Body of pancreas (tissue), 4 donors: ENCODE measurements around the gene ELP4. TPM values are rescaled to one million over a fixed set of nuclear protein-coding genes. Genes with fewer than 3 reads are reported as not detected.

ENCODE experiments used
- ATAC-seq: fragments of 150-250 bp; one replicate; pipeline ENCODE4 v1.9.1; 2016
- DNase-seq, 4 donors: peaks; one replicate each; pipeline ENCODE4 v3.0.0-alpha.2; 2019
- H3K27ac ChIP-seq, 4 donors: fragments of 200-600 bp; sonication (generic); 1 replicate in 3 of 4; 2 replicates in 1 of 4; pipeline versions ENCODE4 v1.5.1 to v1.6.1; 2016 to 2019; ENCODE audit warnings: mild to moderate bottlenecking in 1 of 4, mixed read lengths in 1 of 4, moderate library complexity in 1 of 4
- H3K27me3 ChIP-seq, 2 donors: fragments of 200-600 bp; sonication (generic); one replicate each; pipeline ENCODE4 v1.6.0; 2016; ENCODE audit warnings: mild to moderate bottlenecking in 1 of 2
- H3K36me3 ChIP-seq, 2 donors: fragments of 200-600 bp; sonication (generic); replicated peaks in 1 of 2; 2 replicates each; pipeline ENCODE4 v1.5.1; 2016; ENCODE audit warnings: low read depth in 2 of 2; ENCODE audit not compliant: insufficient read depth in 1 of 2
- H3K4me1 ChIP-seq: fragments of 200-600 bp; sonication (generic); one replicate; pipeline ENCODE4 v1.6.0; 2016
- H3K4me3 ChIP-seq, 2 donors: fragments of 200-600 bp; sonication (generic); 1 replicate in 1 of 2; 2 replicates in 1 of 2; pipeline ENCODE4 v1.5.1; 2016 to 2019
- H3K9me3 ChIP-seq, 3 donors: fragments of 200-600 bp; sonication (generic); 1 replicate in 2 of 3; 2 replicates in 1 of 3; pipeline ENCODE4 v1.5.1; 2016
- POLR2A ChIP-seq, 3 donors: fragments of 450-650 bp; IDR thresholded peaks; one replicate each; pipeline ENCODE4 v1.6.1; 2016; ENCODE audit warnings: antibody characterized with exemption in 3 of 3, mild to moderate bottlenecking in 2 of 3
- WGBS, 2 donors: methylation state at CpG; one replicate each; pipeline ENCODE4 v1.1.5; 2017; 5-methylcytosine and 5-hydroxymethylcytosine counted together
- intact Hi-C: fragments of 100-400 bp; cut with DNase I; formaldehyde crosslinking; loops from one replicate; pipeline ENCODE4 v1.15.1; 2023
- total RNA-seq, 2 donors: library from RNA; depleted of rRNA; stranded (reverse); fragments of >200 nt; gene quantifications; one replicate each; pipeline ENCODE4 v1.1.0, GENCODE V29; 2016
- TF ChIP-seq, protein P1 (sequence below), 7 experiments: fragments of 450-650 bp in 4 of 7; fragments of 200-600 bp in 3 of 7; sonication (generic) in 3 of 7; IDR thresholded peaks; one replicate each; pipeline ENCODE4 v1.5.1; 2016 to 2019; ENCODE audit warnings: antibody characterized with exemption in 7 of 7

The ELP4 gene
- total RNA-seq, 2 donors from 2014 or later = 20.2 to 33.3 TPM

GRCh38 chr11:31797190-31798056 lies 287.9 kb downstream of the ELP4 start:
- no peak overlapping the region for H3K4me3 ChIP-seq
- ATAC-seq = no peak
- intact Hi-C loops = no loop called here
- DNase-seq = no peak
- H3K4me1 ChIP-seq = peaks cover 19% of the 10 kb centered on the region
- no peak overlapping the region for H3K27ac ChIP-seq
- no peaks in the 10 kb centered on the region for H3K36me3 ChIP-seq
- peaks cover 0 to 28% of the 10 kb centered on the region in 2 donors for H3K27me3 ChIP-seq
- no peak for TF ChIP-seq POLR2A (IDR thresholded peaks at IDR 0.05)
- TF ChIP-seq, protein P1, sequence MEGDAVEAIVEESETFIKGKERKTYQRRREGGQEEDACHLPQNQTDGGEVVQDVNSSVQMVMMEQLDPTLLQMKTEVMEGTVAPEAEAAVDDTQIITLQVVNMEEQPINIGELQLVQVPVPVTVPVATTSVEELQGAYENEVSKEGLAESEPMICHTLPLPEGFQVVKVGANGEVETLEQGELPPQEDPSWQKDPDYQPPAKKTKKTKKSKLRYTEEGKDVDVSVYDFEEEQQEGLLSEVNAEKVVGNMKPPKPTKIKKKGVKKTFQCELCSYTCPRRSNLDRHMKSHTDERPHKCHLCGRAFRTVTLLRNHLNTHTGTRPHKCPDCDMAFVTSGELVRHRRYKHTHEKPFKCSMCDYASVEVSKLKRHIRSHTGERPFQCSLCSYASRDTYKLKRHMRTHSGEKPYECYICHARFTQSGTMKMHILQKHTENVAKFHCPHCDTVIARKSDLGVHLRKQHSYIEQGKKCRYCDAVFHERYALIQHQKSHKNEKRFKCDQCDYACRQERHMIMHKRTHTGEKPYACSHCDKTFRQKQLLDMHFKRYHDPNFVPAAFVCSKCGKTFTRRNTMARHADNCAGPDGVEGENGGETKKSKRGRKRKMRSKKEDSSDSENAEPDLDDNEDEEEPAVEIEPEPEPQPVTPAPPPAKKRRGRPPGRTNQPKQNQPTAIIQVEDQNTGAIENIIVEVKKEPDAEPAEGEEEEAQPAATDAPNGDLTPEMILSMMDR (IDR thresholded peaks at IDR 0.05) = no peak
- H3K9me3 ChIP-seq = no peaks in the 10 kb centered on the region
- whole genome bisulfite sequencing, 2 donors = 14 to 20% methylated on average over 31 of the region's 31 CpGs

- ATAC-seq (no peak), DNase-seq (no peak)
- no peak overlapping the region for H3K27ac ChIP-seq
- peaks cover 19% of the 10 kb centered on the region for H3K4me1 ChIP-seq
- 9 to 16% methylated on average over 21 of the region's 21 CpGs for WGBS, 2 donors
- no peak overlapping the region for H3K4me3 ChIP-seq
- no peaks in the 10 kb centered on the region for H3K36me3 ChIP-seq
- peaks cover 0 to 35% of the 10 kb centered on the region in 2 donors for H3K27me3 ChIP-seq
- TF ChIP-seq POLR2A (IDR thresholded peaks at IDR 0.05) = no peak
- TF ChIP-seq, protein P1 (IDR thresholded peaks at IDR 0.05) = no peak
- no peaks in the 10 kb centered on the region for H3K9me3 ChIP-seq
- intact Hi-C loops = no loop called here
Measured at GRCh38 chr11:31798057-31798553, 288.5 kb downstream of the ELP4 start.

- no peak overlapping the region for H3K27ac ChIP-seq
- TF ChIP-seq POLR2A (IDR thresholded peaks at IDR 0.05) = no peak
- TF ChIP-seq, protein P1 (IDR thresholded peaks at IDR 0.05) = peak in 3 of 7 experiments; percentile 4 to 14 (median 6)
- peaks cover 0 to 38% of the 10 kb centered on the region in 2 donors for H3K27me3 ChIP-seq
- 4 to 19% methylated on average over 25 to 60 of the region's 60 CpGs for WGBS, 2 donors
- peaks cover 19% of the 10 kb centered on the region for H3K4me1 ChIP-seq
- H3K4me3 ChIP-seq = no peak overlapping the region
- intact Hi-C loops = no loop called here
- peak; percentile 38 for ATAC-seq
- no peaks in the 10 kb centered on the region for H3K9me3 ChIP-seq
- DNase-seq = no peak
- H3K36me3 ChIP-seq = no peaks in the 10 kb centered on the region
Measured at GRCh38 chr11:31798554-31799434, 289.2 kb downstream of the ELP4 start.

DNA sequence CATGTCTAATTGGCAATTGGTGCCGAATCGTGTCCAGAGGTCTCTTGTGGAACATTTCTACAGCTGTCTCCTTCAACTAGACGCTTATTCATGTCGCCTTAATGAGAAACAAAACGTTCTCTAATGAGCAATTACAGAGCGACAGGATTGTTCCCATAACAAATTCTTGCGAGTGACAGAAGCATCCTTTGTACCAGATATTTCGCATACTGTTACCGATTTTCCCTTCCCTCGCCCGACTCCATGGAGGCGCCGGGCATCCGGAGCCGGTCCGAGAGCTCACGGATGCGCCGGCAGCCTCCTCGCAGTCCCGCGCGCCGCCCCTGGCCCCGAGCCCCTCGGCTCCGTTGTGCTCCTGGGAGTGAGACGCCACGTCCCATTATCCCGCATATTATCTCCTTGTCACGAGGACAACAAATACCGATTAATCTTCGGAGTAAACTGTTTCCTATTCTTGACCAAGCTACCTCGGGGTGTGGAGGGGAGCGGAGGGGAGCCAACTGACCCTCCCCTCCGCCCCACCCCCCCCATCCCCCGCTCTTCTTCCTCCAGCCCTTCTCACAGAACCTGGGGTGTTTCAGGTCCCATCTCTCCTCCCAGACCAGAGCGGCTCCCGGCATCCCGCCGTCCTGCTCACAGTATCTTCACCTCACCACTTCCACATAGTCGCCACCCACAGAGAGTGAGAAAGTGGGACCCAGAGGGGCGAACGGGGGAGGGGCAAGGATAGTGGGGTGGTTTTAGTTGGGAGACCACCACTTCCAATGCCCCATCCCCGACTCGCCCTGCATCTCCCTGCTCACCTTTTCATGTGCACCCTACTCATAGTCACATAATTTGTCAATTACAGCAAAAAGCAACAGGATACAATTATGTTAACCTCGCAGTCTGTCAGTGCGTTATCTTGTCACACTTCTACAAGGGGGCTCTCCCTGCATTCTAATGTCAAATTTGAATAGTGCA lies 290.1 kb downstream of the ELP4 start:
- Histone ChIP-seq H3K4me3 (no peak overlapping the region), H3K36me3 (no peaks in the 10 kb centered on the region), H3K27me3 (peaks cover 0 to 46% of the 10 kb centered on the region in 2 donors), H3K4me1 (peaks cover 27% of the 10 kb centered on the region), H3K27ac (no peak overlapping the region), H3K9me3 (no peaks in the 10 kb centered on the region)
- DNase-seq = no peak
- TF ChIP-seq, protein P1 (IDR thresholded peaks at IDR 0.05) = no peak
- no peak for TF ChIP-seq POLR2A (IDR thresholded peaks at IDR 0.05)
- 5 to 7% methylated on average over 41 to 48 of the region's 48 CpGs for WGBS, 2 donors
- no peak for ATAC-seq
- intact Hi-C loops = no loop called here
